Measurements from ENCODE around the gene PHTF2.

DNA sequence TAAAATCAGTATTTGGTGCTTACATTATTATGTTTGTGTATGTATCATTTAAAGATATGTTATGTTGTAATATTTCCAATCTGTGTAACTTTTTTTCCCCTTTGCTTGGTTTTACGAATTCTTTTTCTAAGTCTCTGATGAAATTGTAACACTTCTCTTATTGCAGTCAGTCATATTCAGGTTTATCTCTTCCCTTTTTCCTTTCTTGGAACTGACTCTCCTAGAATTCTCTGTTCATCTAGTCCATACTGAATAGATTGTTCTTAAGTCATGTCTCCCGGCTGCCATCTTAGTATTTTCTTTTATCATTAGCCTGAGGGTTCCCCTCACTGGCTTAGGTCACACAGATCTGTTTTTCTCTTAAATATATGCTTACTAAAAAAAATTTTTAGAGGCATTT, 44.6 kb downstream of the PHTF2 start:
- TF ChIP-seq POLR2AphosphoS5 (IDR thresholded peaks at IDR 0.05; ENCODE audit: low read depth, low read length), result no peak
- no peak for TF ChIP-seq CTCF (IDR thresholded peaks at IDR 0.05 in 2 of 3, conservative IDR thresholded peaks at IDR 0.05 in 1 of 3; ENCODE audit: borderline replicate concordance in 1 of 3, insufficient read depth in 1 of 3, low read depth in 2 of 3, low read length in 2 of 3)
- TF ChIP-seq EZH2phosphoT487 (IDR thresholded peaks at IDR 0.05; ENCODE audit: borderline replicate concordance), result no peak
- TF ChIP-seq SRF (IDR thresholded peaks at IDR 0.05; ENCODE audit: low read depth), result no peak
- TF ChIP-seq EZH2 (IDR thresholded peaks at IDR 0.05), result no peak
- TF ChIP-seq POLR2A (IDR thresholded peaks at IDR 0.05; ENCODE audit: borderline replicate concordance, extremely low read depth, insufficient read depth, insufficient read length), result no peak
- no peak for TF ChIP-seq ZNF274 (IDR thresholded peaks at IDR 0.05; ENCODE audit: low read depth, low read length)
- no peak for TF ChIP-seq YY1 (IDR thresholded peaks at IDR 0.05; ENCODE audit: extremely low read depth, insufficient replicate concordance, low read depth, low read length)
- no peak for TF ChIP-seq CEBPB (IDR thresholded peaks at IDR 0.05; ENCODE audit: low read depth)
- no peak for TF ChIP-seq RAD21 (IDR thresholded peaks at IDR 0.05; ENCODE audit: low read depth)
- no peak for TF ChIP-seq REST (IDR thresholded peaks at IDR 0.05; ENCODE audit: low read depth)
- no peak for TF ChIP-seq ELF1 (IDR thresholded peaks at IDR 0.05; ENCODE audit: borderline replicate concordance, low read depth)
- no peak for TF ChIP-seq SIN3A (IDR thresholded peaks at IDR 0.05; ENCODE audit: low read depth)

Measured in HCT116 (cell line).